ENCODE results near the gene RPUSD1.
"Not testable (repeated sequence)": the region's sequence is repeated elsewhere in the genome, so short reads cannot be mapped to it uniquely, and the experiment has no call there.

RPUSD1 gene

DNA sequence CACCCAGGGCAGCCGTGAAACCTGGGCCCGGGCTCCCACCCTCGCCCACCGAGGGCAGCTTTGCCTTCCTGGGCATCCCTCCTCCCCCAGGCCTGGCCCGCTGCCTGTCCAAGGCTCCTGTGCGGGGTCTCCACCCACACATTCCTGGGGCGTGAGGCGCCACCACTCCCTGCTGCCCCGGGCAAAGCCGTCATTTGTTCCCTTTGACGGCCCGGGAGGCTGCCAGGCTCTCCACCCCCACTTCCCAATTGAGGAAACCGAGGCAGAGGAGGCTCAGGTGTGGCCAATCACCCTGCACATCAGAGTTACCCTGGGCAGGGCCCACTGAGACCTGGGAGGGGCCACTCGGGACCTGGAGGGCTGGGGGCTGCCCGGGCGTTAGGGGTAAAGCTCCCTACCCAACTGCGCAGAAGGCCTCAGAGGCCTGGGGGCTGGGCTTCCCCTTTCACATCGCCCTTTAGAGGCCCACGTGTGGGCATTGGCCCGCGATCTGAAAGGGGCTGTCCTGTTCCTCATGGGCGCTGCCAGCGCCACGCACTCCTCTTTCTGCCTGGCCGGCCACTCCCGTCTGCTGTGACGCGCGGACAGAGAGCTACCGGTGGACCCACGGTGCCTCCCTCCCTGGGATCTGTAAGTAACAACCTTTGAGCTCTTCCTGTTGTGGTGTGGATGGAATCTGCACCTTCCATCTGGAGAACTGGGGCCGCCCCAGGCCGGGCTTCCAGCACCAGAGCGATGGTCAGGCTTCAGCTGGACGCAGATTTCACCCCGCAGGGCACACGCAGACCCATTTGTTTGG, 27.4 kb downstream of the RPUSD1 start, which contains the start of gene MSLN:
MSLN (plus strand) TSS at position 190 of the 799 bp plus-strand sequence. CDS start 1,947 bp downstream, outside the sequence.
- no peaks in the 10 kb centered on the region for H3K4me1 ChIP-seq (ENCODE audit: control insufficient read depth, insufficient read depth, low read length, poor library complexity, severe bottlenecking)
- no peak within 1 kb of the TSS for H3K4me3 ChIP-seq (ENCODE audit: insufficient read depth, low read depth, low read length, poor library complexity, severe bottlenecking)
- no peaks in the 10 kb centered on the region for H3K36me3 ChIP-seq (ENCODE audit: control insufficient read depth, insufficient read depth, low read length)
- H3K27me3 ChIP-seq (replicated peaks; ENCODE audit: control insufficient read depth, insufficient read depth, low read length, poor library complexity, severe bottlenecking) = no peaks in the 10 kb centered on the region
- no peaks in the 10 kb centered on the region for H3K9me3 ChIP-seq (ENCODE audit: control insufficient read depth, low read length)
- no peak within 1 kb of the TSS for H3K27ac ChIP-seq (ENCODE audit: insufficient read depth, low read length, poor library complexity, severe bottlenecking)
- DNase-seq = no peak

DNA sequence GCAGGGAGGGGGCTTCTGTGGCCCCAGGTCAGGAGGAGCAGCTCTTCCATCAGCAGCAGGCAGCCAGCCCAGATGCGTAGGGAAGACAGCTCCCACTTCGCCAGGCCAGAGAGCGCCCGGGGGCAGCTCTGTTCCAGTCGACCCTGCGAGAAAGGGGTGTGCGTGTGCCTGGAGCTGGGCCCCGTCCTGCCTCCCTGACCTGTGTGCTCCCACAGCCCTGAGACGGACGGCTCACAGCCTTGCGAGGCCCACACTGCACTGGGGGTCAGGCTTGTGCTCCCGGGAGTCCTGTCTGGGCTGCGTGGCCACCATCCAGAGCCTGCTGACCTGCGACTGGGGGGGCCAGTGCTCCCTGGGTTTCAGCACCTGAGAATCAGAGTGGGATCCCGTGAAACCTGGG, 28.1 kb downstream of the RPUSD1 start:
- DNase-seq = no peak
- Histone ChIP-seq H3K36me3 (ENCODE audit: control insufficient read depth, insufficient read depth, low read length) (no peaks in the 10 kb centered on the region), H3K27me3 (replicated peaks; ENCODE audit: control insufficient read depth, insufficient read depth, low read length, poor library complexity, severe bottlenecking) (no peaks in the 10 kb centered on the region), H3K27ac (ENCODE audit: insufficient read depth, low read length, poor library complexity, severe bottlenecking) (no peak overlapping the region), H3K4me3 (ENCODE audit: insufficient read depth, low read depth, low read length, poor library complexity, severe bottlenecking) (no peak overlapping the region), H3K9me3 (ENCODE audit: control insufficient read depth, low read length) (no peaks in the 10 kb centered on the region), H3K4me1 (ENCODE audit: control insufficient read depth, insufficient read depth, low read length, poor library complexity, severe bottlenecking) (no peaks in the 10 kb centered on the region)

DNA sequence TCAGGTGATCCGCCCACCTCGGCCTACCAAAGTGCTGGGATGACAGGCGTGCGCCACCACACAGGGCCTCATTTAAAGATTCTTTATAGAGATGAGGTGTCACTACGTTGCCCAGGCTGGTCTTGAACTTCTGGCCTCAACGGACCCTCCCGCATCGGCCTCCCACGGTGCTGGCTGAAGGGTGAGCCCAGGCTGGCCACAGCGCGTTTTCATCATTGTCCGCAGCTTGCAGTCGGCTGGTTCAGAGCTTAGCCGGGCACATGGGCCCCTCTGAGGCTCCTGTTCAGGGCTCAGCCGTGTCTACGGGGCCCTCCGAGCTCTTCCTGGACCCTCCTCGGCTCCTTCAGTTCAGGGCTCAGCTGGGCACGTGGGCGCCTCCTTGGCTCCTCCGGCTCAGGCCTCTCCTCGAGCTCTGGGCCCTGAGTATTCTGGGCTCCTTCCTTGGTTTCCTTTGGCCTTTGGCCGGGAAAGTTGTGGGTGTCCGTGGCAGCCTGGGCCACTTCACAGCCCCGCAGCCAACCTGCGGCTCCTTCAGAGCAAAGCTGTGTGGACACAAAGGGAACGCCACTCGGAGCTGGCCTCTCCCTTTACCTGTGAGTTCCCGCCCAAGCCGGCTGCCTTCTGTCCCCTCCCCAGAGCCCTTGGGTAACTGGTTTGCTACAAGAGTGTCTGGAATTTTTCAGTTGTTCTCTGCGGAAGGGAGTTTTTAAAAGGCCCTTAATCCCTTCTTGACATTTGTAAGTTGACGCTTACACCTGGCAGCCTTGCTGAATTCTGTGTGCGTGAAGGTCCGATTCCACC, 28.9 kb downstream of the RPUSD1 start:
- H3K4me1 ChIP-seq (ENCODE audit: control insufficient read depth, insufficient read depth, low read length, poor library complexity, severe bottlenecking) = no peaks in the 10 kb centered on the region
- no peaks in the 10 kb centered on the region for H3K27me3 ChIP-seq (replicated peaks; ENCODE audit: control insufficient read depth, insufficient read depth, low read length, poor library complexity, severe bottlenecking)
- no peaks in the 10 kb centered on the region for H3K9me3 ChIP-seq (ENCODE audit: control insufficient read depth, low read length)
- DNase-seq = no peak
- no peak overlapping the region for H3K27ac ChIP-seq (ENCODE audit: insufficient read depth, low read length, poor library complexity, severe bottlenecking)
- no peaks in the 10 kb centered on the region for H3K36me3 ChIP-seq (ENCODE audit: control insufficient read depth, insufficient read depth, low read length)
- H3K4me3 ChIP-seq (ENCODE audit: insufficient read depth, low read depth, low read length, poor library complexity, severe bottlenecking) = no peak overlapping the region

DNA sequence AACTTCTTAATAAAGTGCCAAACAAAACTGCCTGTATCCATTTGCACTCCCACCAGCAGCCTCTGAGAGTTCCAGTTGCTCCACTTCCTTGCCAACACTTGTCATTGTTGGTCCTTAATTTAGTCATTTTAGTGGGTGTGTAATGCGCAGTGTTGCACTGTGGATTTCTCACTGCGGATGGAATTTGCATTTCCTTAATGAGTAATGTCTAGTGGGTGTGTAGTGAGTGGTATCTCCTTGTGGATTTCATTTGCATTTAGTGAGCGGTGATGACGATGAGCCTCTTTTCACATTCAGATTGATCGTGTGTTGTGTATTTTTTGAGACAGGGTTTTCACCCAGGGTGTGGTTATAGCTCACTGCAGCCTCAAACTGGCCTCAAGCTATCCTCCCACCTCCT, 31.8 kb downstream of the RPUSD1 start:
- Histone ChIP-seq H3K9me3 (ENCODE audit: control insufficient read depth, low read length) (no peaks in the 10 kb centered on the region), H3K4me3 (ENCODE audit: insufficient read depth, low read depth, low read length, poor library complexity, severe bottlenecking) (no peak overlapping the region), H3K4me1 (ENCODE audit: control insufficient read depth, insufficient read depth, low read length, poor library complexity, severe bottlenecking) (no peaks in the 10 kb centered on the region), H3K36me3 (ENCODE audit: control insufficient read depth, insufficient read depth, low read length) (no peaks in the 10 kb centered on the region), H3K27me3 (replicated peaks; ENCODE audit: control insufficient read depth, insufficient read depth, low read length, poor library complexity, severe bottlenecking) (no peaks in the 10 kb centered on the region), H3K27ac (ENCODE audit: insufficient read depth, low read length, poor library complexity, severe bottlenecking) (no peak overlapping the region)
- no peak for DNase-seq

DNA sequence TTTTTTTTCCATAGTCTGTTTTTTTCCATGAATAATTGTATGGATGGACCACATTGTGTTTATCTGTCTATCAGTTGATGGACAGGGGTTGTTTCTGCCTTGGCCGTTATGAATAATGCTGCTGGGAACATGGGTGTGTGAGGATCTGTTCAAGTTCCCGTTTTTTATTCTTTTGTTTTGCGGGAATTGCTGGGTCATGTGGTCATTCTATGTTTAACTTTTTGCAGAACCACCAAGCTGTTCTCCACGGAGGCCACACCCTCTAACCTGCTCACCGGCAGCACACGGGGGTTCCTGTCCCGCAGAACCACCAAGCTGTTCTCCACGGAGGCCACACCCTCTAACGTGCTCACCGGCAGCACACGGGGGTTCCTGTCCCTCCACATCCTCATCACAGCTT, 33.5 kb downstream of the RPUSD1 start:
- H3K4me1 ChIP-seq (ENCODE audit: control insufficient read depth, insufficient read depth, low read length, poor library complexity, severe bottlenecking) = no peaks in the 10 kb centered on the region
- H3K27me3 ChIP-seq (replicated peaks; ENCODE audit: control insufficient read depth, insufficient read depth, low read length, poor library complexity, severe bottlenecking) = no peaks in the 10 kb centered on the region
- DNase-seq = no peak
- H3K27ac ChIP-seq (ENCODE audit: insufficient read depth, low read length, poor library complexity, severe bottlenecking) = no peak overlapping the region
- H3K4me3 ChIP-seq (ENCODE audit: insufficient read depth, low read depth, low read length, poor library complexity, severe bottlenecking) = no peak overlapping the region
- H3K36me3 ChIP-seq (ENCODE audit: control insufficient read depth, insufficient read depth, low read length) = no peaks in the 10 kb centered on the region
- H3K9me3 ChIP-seq (ENCODE audit: control insufficient read depth, low read length) = no peaks in the 10 kb centered on the region

DNA sequence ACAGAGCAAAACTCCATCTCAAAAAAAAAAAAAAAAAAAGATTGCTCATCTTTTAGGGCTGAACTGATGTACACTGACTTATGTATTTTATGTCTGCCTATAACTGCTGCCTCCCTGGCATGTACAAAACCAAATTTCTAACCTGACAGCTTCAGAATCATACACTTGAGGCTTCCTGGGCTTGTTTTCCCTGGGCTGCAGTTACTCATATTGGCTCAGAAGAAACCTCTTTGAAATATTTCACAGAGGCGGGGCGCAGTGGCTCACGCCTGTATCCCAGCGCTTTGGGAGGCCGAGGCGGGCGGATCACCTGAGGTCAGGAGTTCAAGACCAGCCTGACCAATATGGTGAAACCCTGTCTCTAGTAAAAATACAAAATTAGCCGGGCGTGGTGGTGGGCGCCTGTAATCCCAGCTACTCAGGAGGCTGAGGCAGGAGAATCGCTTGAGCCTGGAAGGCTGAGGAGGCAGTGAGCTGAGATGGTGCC, 34.0 kb downstream of the RPUSD1 start:
- H3K4me1 ChIP-seq (ENCODE audit: control insufficient read depth, insufficient read depth, low read length, poor library complexity, severe bottlenecking); H3K4me3 ChIP-seq (ENCODE audit: insufficient read depth, low read depth, low read length, poor library complexity, severe bottlenecking); H3K27me3 ChIP-seq (replicated peaks; ENCODE audit: control insufficient read depth, insufficient read depth, low read length, poor library complexity, severe bottlenecking); H3K36me3 ChIP-seq (ENCODE audit: control insufficient read depth, insufficient read depth, low read length); DNase-seq; H3K9me3 ChIP-seq (ENCODE audit: control insufficient read depth, low read length); H3K27ac ChIP-seq (ENCODE audit: insufficient read depth, low read length, poor library complexity, severe bottlenecking): not testable (repeated sequence)

DNA sequence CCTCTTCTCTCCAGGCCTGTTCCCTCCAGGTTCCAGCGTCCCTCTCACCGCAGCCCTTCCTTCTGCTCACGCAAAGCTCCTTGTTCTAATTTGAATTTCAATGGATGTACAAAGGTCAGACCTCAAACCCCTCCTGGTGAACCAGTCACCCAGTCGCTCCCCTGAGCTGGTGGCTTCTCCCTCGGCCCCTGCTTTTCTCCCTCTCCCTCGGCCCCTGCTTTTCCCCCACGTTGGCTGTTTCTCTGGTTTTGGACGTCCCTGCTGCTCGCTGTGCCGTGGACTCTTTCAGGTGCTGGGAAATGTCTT, 36.2 kb downstream of the RPUSD1 start:
- no peak overlapping the region for H3K4me3 ChIP-seq (ENCODE audit: insufficient read depth, low read depth, low read length, poor library complexity, severe bottlenecking)
- no peaks in the 10 kb centered on the region for H3K27me3 ChIP-seq (replicated peaks; ENCODE audit: control insufficient read depth, insufficient read depth, low read length, poor library complexity, severe bottlenecking)
- H3K4me1 ChIP-seq (ENCODE audit: control insufficient read depth, insufficient read depth, low read length, poor library complexity, severe bottlenecking) = no peaks in the 10 kb centered on the region
- H3K36me3 ChIP-seq (ENCODE audit: control insufficient read depth, insufficient read depth, low read length) = no peaks in the 10 kb centered on the region
- no peak for DNase-seq
- no peaks in the 10 kb centered on the region for H3K9me3 ChIP-seq (ENCODE audit: control insufficient read depth, low read length)
- no peak overlapping the region for H3K27ac ChIP-seq (ENCODE audit: insufficient read depth, low read length, poor library complexity, severe bottlenecking)

DNA sequence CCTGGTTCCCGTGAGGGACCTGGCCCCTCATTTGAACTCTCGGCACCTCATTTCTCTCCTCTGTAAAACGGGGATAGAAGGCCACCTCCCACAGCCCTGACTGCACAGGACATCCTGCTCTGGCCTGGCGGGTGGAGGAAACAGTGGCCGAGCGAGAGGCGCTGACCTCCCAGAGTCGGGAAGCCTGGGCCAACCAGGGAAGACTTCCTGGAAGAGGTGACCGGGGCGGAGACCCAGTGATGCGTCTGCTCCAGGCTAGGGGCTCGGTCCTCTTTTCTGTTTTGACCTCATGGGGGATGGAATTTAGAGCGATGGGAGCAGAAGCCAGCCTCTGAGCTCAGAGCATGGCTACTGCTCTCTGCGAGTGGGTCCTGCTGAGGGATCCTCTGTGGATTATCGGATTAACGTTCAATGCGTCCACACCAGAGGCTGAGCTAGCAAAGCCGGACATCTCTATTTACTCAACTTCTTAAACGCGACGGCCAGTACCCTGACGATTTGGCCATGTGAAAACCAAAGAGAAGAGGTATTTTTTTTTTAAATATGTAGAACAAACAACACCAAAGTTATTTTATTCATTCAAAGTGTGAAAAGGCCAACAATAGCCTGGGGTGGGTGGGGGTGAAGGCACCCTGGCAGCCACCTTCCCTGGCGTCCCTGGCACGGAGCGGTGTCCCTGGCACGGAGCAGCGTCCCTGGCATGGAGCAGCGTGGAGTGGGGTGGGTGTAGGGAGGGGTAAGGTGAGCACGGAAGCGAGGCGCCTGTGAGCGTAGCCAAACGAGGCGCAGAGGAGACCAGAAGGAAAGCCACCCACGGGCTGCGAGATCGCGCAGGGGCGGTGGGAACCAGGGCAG, 36.8 kb downstream of the RPUSD1 start:
- no peak overlapping the region for H3K4me3 ChIP-seq (ENCODE audit: insufficient read depth, low read depth, low read length, poor library complexity, severe bottlenecking)
- no peak overlapping the region for H3K27ac ChIP-seq (ENCODE audit: insufficient read depth, low read length, poor library complexity, severe bottlenecking)
- no peaks in the 10 kb centered on the region for H3K27me3 ChIP-seq (replicated peaks; ENCODE audit: control insufficient read depth, insufficient read depth, low read length, poor library complexity, severe bottlenecking)
- no peaks in the 10 kb centered on the region for H3K36me3 ChIP-seq (ENCODE audit: control insufficient read depth, insufficient read depth, low read length)
- DNase-seq = no peak
- H3K4me1 ChIP-seq (ENCODE audit: control insufficient read depth, insufficient read depth, low read length, poor library complexity, severe bottlenecking) = no peaks in the 10 kb centered on the region
- no peaks in the 10 kb centered on the region for H3K9me3 ChIP-seq (ENCODE audit: control insufficient read depth, low read length)

DNA sequence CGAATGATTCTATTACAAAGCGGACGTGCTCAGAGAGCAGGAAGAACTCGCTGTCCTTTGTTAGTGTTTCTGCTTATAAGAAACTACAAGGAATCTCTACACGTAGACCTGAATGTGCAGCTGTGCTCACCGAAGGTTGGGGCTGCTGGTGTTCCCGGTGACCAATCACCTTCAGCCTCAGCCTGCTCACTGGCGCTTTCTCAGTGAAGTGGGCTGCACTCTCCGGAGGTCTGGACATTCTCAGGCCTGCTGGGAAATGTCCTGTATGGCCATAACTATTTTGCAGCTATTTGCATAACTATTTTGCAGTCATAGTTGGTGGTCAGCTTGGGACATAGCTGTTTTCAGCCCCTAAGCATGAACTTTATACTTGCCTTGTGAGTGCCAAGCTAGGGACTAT, 37.7 kb downstream of the RPUSD1 start:
- DNase-seq = no peak
- Histone ChIP-seq H3K4me1 (ENCODE audit: control insufficient read depth, insufficient read depth, low read length, poor library complexity, severe bottlenecking) (no peaks in the 10 kb centered on the region), H3K27ac (ENCODE audit: insufficient read depth, low read length, poor library complexity, severe bottlenecking) (no peak overlapping the region), H3K4me3 (ENCODE audit: insufficient read depth, low read depth, low read length, poor library complexity, severe bottlenecking) (no peak overlapping the region), H3K27me3 (replicated peaks; ENCODE audit: control insufficient read depth, insufficient read depth, low read length, poor library complexity, severe bottlenecking) (no peaks in the 10 kb centered on the region), H3K36me3 (ENCODE audit: control insufficient read depth, insufficient read depth, low read length) (no peaks in the 10 kb centered on the region), H3K9me3 (ENCODE audit: control insufficient read depth, low read length) (no peaks in the 10 kb centered on the region)
